Neural cell (in vitro differentiated cells): ENCODE measurements around the gene C16orf54. TPM values are rescaled to one million over a fixed set of nuclear protein-coding genes. Genes with fewer than 3 reads are reported as not detected.

Experiments
- H2AFZ ChIP-seq: fragments of 200-600, 300-800 bp; sonication (generic), shearing (Covaris generic); 2 replicates; pipeline ENCODE4 v1.6.0; 2014; ENCODE audit warnings: low read depth, mild to moderate bottlenecking, antibody characterized with exemption, low read length, moderate library complexity
- H3F3A ChIP-seq: fragments of 200-600 bp; shearing (Covaris generic); 2 replicates; pipeline ENCODE4 v1.6.1; 2016; ENCODE audit warnings: mild to moderate bottlenecking, moderate library complexity, mixed read lengths, antibody characterized with exemption, low read length; ENCODE audit not compliant: insufficient read depth, poor library complexity, severe bottlenecking
- H3K27ac ChIP-seq: fragments of 200-600, 300-800 bp; sonication (generic), shearing (Covaris generic); 2 replicates; pipeline ENCODE4 v1.5.1; 2014; ENCODE audit warnings: mild to moderate bottlenecking, low read length, moderate library complexity
- H3K27me3 ChIP-seq: fragments of 300-800, 200-600 bp; sonication (generic), shearing (Covaris generic); 2 replicates; pipeline ENCODE4 v1.6.0; 2014; ENCODE audit warnings: mild to moderate bottlenecking, low read depth, low read length, moderate library complexity; ENCODE audit not compliant: insufficient read depth
- H3K36me3 ChIP-seq: fragments of 300-800, 200-600 bp; sonication (generic), shearing (Covaris generic); 2 replicates; pipeline ENCODE4 v1.5.1; 2014; ENCODE audit warnings: mild to moderate bottlenecking, antibody characterized with exemption, low read length, moderate library complexity; ENCODE audit not compliant: insufficient read depth
- H3K4me2 ChIP-seq: fragments of 300-800, 200-600 bp; sonication (generic), shearing (Covaris generic); 2 replicates; pipeline ENCODE4 v1.6.0; 2014; ENCODE audit warnings: mild to moderate bottlenecking, low read length
- H3K4me3 ChIP-seq: fragments of 300-800, 200-600 bp; sonication (generic), shearing (Covaris generic); 2 replicates; pipeline ENCODE4 v1.5.1; 2014; ENCODE audit warnings: mild to moderate bottlenecking, low read length, moderate library complexity
- H3K79me2 ChIP-seq: fragments of 200-600 bp; shearing (Covaris generic); replicated peaks from 2 replicates; pipeline ENCODE4 v1.6.0; 2014; ENCODE audit warnings: mild to moderate bottlenecking, low read length, moderate library complexity; ENCODE audit not compliant: insufficient read depth
- H3K9ac ChIP-seq: fragments of 300-800, 200-600 bp; sonication (generic), shearing (Covaris generic); 2 replicates; pipeline ENCODE4 v1.6.1; 2016; ENCODE audit warnings: mild to moderate bottlenecking, low read length, mixed read lengths
- H3K9me2 ChIP-seq: fragments of 200-600 bp; shearing (Covaris generic); 2 replicates; pipeline ENCODE4 v1.6.1; 2016; ENCODE audit warnings: mild to moderate bottlenecking, low read length, mixed read lengths; ENCODE audit not compliant: insufficient read depth
- H3K9me3 ChIP-seq: fragments of 200-600, 300-800 bp; sonication (generic), shearing (Covaris generic); 2 replicates; pipeline ENCODE4 v1.6.1; 2016; ENCODE audit warnings: mild to moderate bottlenecking, mixed run types, low read length, moderate library complexity, mixed read lengths
- H4K20me1 ChIP-seq: fragments of 200-600 bp; shearing (Covaris generic); 2 replicates; pipeline ENCODE4 v1.6.1; 2016; ENCODE audit warnings: mild to moderate bottlenecking, mixed run types; ENCODE audit not compliant: insufficient read depth
- CTCF ChIP-seq: fragments of 450-650 bp; IDR thresholded peaks from 2 replicates; pipeline ENCODE4 v1.5.1; 2014; ENCODE audit warnings: antibody characterized with exemption, mild to moderate bottlenecking, moderate library complexity; ENCODE audit not compliant: poor library complexity, severe bottlenecking
- EP300 ChIP-seq: fragments of 450-650 bp; conservative IDR thresholded peaks from 2 replicates; pipeline ENCODE4 v1.6.1; 2014; ENCODE audit warnings: antibody characterized with exemption, mild to moderate bottlenecking, moderate library complexity; ENCODE audit not compliant: poor library complexity, severe bottlenecking
- EZH2 ChIP-seq: fragments of 200-600, 300-800 bp; shearing (Covaris generic), sonication (generic); IDR thresholded peaks from 2 replicates; pipeline ENCODE4 v1.6.1; 2014; ENCODE audit warnings: antibody characterized with exemption, low read length, borderline replicate concordance, mild to moderate bottlenecking; ENCODE audit not compliant: insufficient read depth, poor library complexity, severe bottlenecking
- MXI1 ChIP-seq: fragments of 450-650 bp; conservative IDR thresholded peaks from 2 replicates; pipeline ENCODE4 v1.6.1; 2014; ENCODE audit warnings: antibody characterized with exemption, mild to moderate bottlenecking; ENCODE audit not compliant: poor library complexity, severe bottlenecking
- POLR2AphosphoS5 ChIP-seq: IDR thresholded peaks from 2 replicates; pipeline ENCODE4 v1.6.1; 2012
- RAD21 ChIP-seq: fragments of 450-650 bp; conservative IDR thresholded peaks from 2 replicates; pipeline ENCODE4 v1.6.1; 2014; ENCODE audit warnings: antibody characterized with exemption, mild to moderate bottlenecking, moderate library complexity
- SMC3 ChIP-seq: fragments of 450-650 bp; conservative IDR thresholded peaks from 2 replicates; pipeline ENCODE4 v1.6.1; 2014; ENCODE audit warnings: antibody characterized with exemption, mild to moderate bottlenecking, moderate library complexity; ENCODE audit not compliant: poor library complexity
- TAF1 ChIP-seq: IDR thresholded peaks from 2 replicates; pipeline ENCODE4 v1.6.1; 2012; ENCODE audit warnings: low read depth
- polyA plus RNA-seq: library from polyadenylated mRNA; depleted of rRNA; stranded (reverse); fragments of >200 nt; gene quantifications from 2 replicates; pipeline ENCODE4 v1.2.3, GENCODE V29; 2014
- TF ChIP-seq, protein P1 (sequence below): IDR thresholded peaks from 2 replicates; pipeline ENCODE4 v1.6.1; 2012; ENCODE audit warnings: borderline replicate concordance

The C16orf54 gene
- polyA plus RNA-seq, 1 donor from 2014 or later, result not detected

DNA sequence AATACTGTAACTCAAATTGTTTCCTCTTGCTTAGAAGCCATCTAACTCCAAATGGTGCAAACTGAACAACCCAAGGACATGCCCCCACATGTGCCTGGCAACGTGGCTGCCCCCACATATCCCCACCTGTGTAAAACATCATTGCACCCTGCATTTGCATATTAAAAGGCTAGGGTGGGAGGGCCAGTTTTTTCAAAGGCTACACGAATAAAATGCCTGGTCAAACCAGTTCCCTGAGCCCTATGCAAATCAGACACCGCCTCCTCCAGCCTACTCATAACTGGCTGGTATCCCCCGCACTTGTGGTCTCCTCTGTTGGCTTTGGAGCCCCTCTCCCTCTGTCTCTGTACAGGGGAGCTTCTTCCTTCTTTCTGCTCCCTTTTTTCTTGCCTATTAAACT is 26.7 kb downstream of the C16orf54 start:
- Histone ChIP-seq H3K27ac (no peak overlapping the region), H3K9me2 (no peaks in the 10 kb centered on the region), H3K36me3 (no peaks in the 10 kb centered on the region), H2AFZ (no peak overlapping the region), H3K4me2 (no peak overlapping the region), H3K9me3 (no peaks in the 10 kb centered on the region), H3K4me3 (no peak overlapping the region), H3K79me2 (no peaks in the 10 kb centered on the region), H4K20me1 (no peaks in the 10 kb centered on the region), H3F3A (no peaks in the 10 kb centered on the region), H3K9ac (no peak overlapping the region), H3K27me3 (no peaks in the 10 kb centered on the region)
- no peak for TF ChIP-seq RAD21
- TF ChIP-seq EP300, result no peak
- TF ChIP-seq POLR2AphosphoS5, result no peak
- no peak for TF ChIP-seq EZH2
- TF ChIP-seq MXI1, result no peak
- TF ChIP-seq CTCF, result no peak
- no peak for TF ChIP-seq SMC3

DNA sequence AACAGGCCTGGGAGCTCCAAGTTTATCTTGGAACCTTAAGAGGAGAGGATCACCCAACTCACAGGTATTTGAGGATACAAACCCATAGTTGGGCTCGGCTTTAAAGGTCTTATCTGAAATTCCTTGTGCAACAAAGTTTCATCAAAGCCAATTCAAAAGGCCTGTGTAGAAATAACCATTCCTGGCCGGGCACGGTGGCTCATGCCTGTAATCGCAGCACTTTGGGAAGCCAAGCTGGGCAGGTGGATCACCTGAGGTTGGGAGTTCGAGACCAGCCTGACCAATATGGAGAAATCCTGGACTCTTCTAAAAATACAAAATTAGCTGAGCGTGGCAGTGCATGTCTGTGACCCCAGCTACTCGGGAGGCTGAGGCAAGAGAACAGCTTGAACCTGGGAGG is 28.7 kb downstream of the C16orf54 start:
- Histone ChIP-seq H3K9ac (no peak overlapping the region), H3K9me3 (no peaks in the 10 kb centered on the region), H3K9me2 (no peaks in the 10 kb centered on the region), H3K36me3 (no peaks in the 10 kb centered on the region), H3K79me2 (no peaks in the 10 kb centered on the region), H4K20me1 (no peaks in the 10 kb centered on the region), H3K4me2 (no peak overlapping the region), H2AFZ (no peak overlapping the region), H3F3A (no peaks in the 10 kb centered on the region), H3K4me3 (no peak overlapping the region), H3K27me3 (no peaks in the 10 kb centered on the region), H3K27ac (no peak overlapping the region)
- TF ChIP-seq RAD21 (no peak), EZH2 (no peak), CTCF (no peak), SMC3 (no peak), POLR2AphosphoS5 (no peak), TAF1 (no peak), MXI1 (no peak), EP300 (no peak)
- TF ChIP-seq, protein P1, sequence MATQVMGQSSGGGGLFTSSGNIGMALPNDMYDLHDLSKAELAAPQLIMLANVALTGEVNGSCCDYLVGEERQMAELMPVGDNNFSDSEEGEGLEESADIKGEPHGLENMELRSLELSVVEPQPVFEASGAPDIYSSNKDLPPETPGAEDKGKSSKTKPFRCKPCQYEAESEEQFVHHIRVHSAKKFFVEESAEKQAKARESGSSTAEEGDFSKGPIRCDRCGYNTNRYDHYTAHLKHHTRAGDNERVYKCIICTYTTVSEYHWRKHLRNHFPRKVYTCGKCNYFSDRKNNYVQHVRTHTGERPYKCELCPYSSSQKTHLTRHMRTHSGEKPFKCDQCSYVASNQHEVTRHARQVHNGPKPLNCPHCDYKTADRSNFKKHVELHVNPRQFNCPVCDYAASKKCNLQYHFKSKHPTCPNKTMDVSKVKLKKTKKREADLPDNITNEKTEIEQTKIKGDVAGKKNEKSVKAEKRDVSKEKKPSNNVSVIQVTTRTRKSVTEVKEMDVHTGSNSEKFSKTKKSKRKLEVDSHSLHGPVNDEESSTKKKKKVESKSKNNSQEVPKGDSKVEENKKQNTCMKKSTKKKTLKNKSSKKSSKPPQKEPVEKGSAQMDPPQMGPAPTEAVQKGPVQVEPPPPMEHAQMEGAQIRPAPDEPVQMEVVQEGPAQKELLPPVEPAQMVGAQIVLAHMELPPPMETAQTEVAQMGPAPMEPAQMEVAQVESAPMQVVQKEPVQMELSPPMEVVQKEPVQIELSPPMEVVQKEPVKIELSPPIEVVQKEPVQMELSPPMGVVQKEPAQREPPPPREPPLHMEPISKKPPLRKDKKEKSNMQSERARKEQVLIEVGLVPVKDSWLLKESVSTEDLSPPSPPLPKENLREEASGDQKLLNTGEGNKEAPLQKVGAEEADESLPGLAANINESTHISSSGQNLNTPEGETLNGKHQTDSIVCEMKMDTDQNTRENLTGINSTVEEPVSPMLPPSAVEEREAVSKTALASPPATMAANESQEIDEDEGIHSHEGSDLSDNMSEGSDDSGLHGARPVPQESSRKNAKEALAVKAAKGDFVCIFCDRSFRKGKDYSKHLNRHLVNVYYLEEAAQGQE, result no peak
